Left renal cortex interstitium (tissue), 4 donors: ENCODE data around the gene PLA2G1B. TPM values are rescaled to one million over a fixed set of nuclear protein-coding genes. Genes with fewer than 3 reads are reported as not detected.

ENCODE experiments used
- DNase-seq, 4 donors: peaks; one replicate each; pipeline ENCODE4 v3.0.0-alpha.2; 2013; ENCODE audit warnings: low read depth in 4 of 4, low spot score in 2 of 4, missing footprints in 1 of 4
- polyA plus RNA-seq, 4 donors: library from polyadenylated mRNA; unstranded; fragments of 120-200 nt; gene quantifications; one replicate each; pipeline ENCODE4 v1.2.1, GENCODE V29; 2013; ENCODE audit not compliant: insufficient read length in 4 of 4

PLA2G1B gene
- polyA plus RNA-seq, 4 donors = 0.43 to 0.75 (median 0.65) TPM; not detected in 1

- no peak for DNase-seq
Measured at GRCh38 chr12:120278137-120279069, 49.2 kb downstream of the PLA2G1B start.

DNA sequence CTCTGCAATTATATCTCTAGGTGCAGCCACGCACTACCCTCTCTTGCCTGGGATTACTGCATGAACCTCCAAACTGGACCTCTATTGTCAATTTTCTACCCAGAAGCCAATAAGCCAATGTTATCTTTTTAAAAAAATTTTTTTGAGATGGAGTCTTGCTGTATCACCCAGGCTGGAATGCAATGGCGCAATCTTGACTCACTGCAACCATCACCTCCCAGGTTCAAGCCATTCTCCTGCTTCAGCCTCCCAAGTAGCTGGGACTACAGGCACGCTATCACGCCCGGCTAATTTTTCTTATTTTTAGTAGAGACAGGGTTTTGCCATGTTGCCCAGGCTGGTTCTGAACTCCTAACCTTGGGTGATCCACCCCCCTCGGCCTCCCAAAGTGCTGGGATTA is 50.8 kb downstream of the PLA2G1B start:
- no peak for DNase-seq

Other genes starting within 250 kb of the PLA2G1B start
- gene RAB35, start 211.0 kb downstream of the PLA2G1B start, polyA plus RNA-seq = 10 to 100 TPM; 33.6 to 47.7 (median 41.7) TPM
- gene GCN1, start 133.1 kb downstream of the PLA2G1B start, polyA plus RNA-seq = 10 to 100 TPM; 45.9 to 68.8 (median 54.6) TPM
- 1,000 to 10,000 TPM; 2,524 to 3,028 (median 2,862) TPM for gene RPLP0, start 126.7 kb downstream of the PLA2G1B start, polyA plus RNA-seq
- 10 to 100 TPM; 59.9 to 86.7 (median 69.9) TPM for gene PXN, start 62.0 kb downstream of the PLA2G1B start, polyA plus RNA-seq
- 1 to 10 TPM in 1 of 4 donors, under 1 TPM in 1, not detected in 2; 0.92 to 2.6 TPM for gene RNU4-2, start 35.9 kb downstream of the PLA2G1B start, polyA plus RNA-seq
- gene RNU4-1, start 34.5 kb downstream of the PLA2G1B start, polyA plus RNA-seq = not detected
- gene SIRT4, start 25.5 kb downstream of the PLA2G1B start, polyA plus RNA-seq = 1 to 10 TPM; 3.0 to 4.6 (median 4.4) TPM
- 10 to 100 TPM; 16.8 to 31.9 (median 25.2) TPM for gene MSI1, start 41.4 kb upstream of the PLA2G1B start, polyA plus RNA-seq
- 100 to 1,000 TPM; 274 to 383 (median 330) TPM for gene COX6A1, start 110.3 kb upstream of the PLA2G1B start, polyA plus RNA-seq
- gene TRIAP1, start 118.6 kb upstream of the PLA2G1B start, polyA plus RNA-seq = 10 to 100 TPM; 35.0 to 48.4 (median 42.8) TPM
- 10 to 100 TPM; 30.5 to 36.9 (median 33.6) TPM for gene GATC, start 118.7 kb upstream of the PLA2G1B start, polyA plus RNA-seq
- gene SRSF9, start 142.0 kb upstream of the PLA2G1B start, polyA plus RNA-seq = 100 to 1,000 TPM; 212 to 273 (median 244) TPM
- gene DYNLL1, start 168.3 kb upstream of the PLA2G1B start, polyA plus RNA-seq = 100 to 1,000 TPM; 460 to 545 (median 496) TPM
- gene COQ5, start 201.4 kb upstream of the PLA2G1B start, polyA plus RNA-seq = 10 to 100 TPM; 53.9 to 70.1 (median 66.9) TPM
- 100 to 1,000 TPM; 180 to 269 (median 215) TPM for gene RNF10, start 206.6 kb upstream of the PLA2G1B start, polyA plus RNA-seq